ENCODE measurements around the gene SUSD3. TPM values are rescaled to one million over a fixed set of nuclear protein-coding genes. Genes with fewer than 3 reads are reported as not detected.

SUSD3 gene
- total RNA-seq, 4 donors from 2014 or later = 2.8 to 6.4 (median 5.1) TPM

DNA sequence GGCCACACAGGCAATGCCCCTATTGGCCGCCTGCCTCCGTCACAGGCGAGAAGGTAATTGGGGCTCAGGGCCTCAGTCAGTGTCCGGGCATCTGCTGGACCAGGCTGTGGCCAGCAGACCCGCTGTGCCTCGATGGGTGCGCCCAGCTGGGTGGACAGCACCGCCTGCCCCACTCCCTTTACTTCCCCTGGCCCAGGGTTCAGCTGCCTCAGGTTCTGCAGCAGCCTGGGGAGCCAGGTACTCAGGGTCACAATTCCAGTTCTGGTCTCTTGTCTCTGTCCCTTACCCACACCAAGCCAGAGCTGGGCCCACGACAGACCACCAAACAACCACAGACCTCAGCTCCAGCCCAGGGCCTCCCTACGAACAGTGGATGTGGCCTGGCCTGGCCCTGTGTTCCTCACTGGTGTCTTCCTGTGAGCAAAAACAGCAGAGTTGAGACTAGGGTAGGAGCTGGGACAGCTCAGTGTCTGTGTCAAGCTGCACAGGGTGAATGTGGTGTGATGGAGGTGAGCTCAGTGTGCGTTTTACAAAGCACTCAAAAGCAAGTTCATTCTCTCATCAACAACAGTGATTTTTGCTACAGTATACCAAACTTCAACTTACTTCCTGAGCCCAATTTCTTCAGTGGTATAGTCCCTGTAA lies 33.4 kb upstream of the SUSD3 start:
- no peak for DNase-seq (ENCODE audit: low spot score in 2 of 2)
- TF ChIP-seq POLR2A (IDR thresholded peaks at IDR 0.05) (no peak), POLR2AphosphoS5 (IDR thresholded peaks at IDR 0.05) (no peak), EP300 (IDR thresholded peaks at IDR 0.05) (no peak)
- TF ChIP-seq, protein P1, sequence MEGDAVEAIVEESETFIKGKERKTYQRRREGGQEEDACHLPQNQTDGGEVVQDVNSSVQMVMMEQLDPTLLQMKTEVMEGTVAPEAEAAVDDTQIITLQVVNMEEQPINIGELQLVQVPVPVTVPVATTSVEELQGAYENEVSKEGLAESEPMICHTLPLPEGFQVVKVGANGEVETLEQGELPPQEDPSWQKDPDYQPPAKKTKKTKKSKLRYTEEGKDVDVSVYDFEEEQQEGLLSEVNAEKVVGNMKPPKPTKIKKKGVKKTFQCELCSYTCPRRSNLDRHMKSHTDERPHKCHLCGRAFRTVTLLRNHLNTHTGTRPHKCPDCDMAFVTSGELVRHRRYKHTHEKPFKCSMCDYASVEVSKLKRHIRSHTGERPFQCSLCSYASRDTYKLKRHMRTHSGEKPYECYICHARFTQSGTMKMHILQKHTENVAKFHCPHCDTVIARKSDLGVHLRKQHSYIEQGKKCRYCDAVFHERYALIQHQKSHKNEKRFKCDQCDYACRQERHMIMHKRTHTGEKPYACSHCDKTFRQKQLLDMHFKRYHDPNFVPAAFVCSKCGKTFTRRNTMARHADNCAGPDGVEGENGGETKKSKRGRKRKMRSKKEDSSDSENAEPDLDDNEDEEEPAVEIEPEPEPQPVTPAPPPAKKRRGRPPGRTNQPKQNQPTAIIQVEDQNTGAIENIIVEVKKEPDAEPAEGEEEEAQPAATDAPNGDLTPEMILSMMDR (IDR thresholded peaks at IDR 0.05) = no peak
- Histone ChIP-seq H3K27me3 (no peaks in the 10 kb centered on the region), H3K27ac (no peak overlapping the region), H3K36me3 (peaks cover 7% of the 10 kb centered on the region), H3K9me3 (no peaks in the 10 kb centered on the region), H3K4me3 (no peak overlapping the region), H3K4me1 (peaks cover 4% of the 10 kb centered on the region)
- WGBS = 88% methylated on average over 2 of the region's 11 CpGs

DNA sequence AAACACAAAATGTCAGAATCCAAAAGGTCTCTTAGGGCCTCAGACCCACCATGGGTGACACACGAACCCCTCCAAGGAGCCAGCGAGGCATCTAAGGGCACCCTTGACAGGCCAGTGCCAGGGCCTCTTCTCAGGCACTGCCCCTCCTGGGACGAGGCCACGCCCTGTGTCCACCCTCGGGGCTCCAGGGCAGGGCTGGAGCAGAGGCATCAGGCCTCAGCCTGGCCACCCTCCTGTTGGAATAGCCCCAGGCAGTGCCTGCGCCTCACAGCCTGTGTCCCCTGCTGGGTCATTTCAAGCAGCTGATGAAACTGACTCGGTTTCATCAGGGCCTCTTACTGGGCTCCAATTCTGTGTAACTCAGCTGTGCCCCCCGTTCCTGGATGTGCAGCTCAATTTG lies 32.8 kb upstream of the SUSD3 start:
- H3K36me3 ChIP-seq = peaks cover 7% of the 10 kb centered on the region
- H3K27me3 ChIP-seq = no peaks in the 10 kb centered on the region
- no peak overlapping the region for H3K27ac ChIP-seq
- TF ChIP-seq POLR2AphosphoS5 (IDR thresholded peaks at IDR 0.05) (no peak), POLR2A (IDR thresholded peaks at IDR 0.05) (no peak), EP300 (IDR thresholded peaks at IDR 0.05) (no peak)
- TF ChIP-seq, protein P1 (IDR thresholded peaks at IDR 0.05) = no peak
- H3K4me3 ChIP-seq = no peak overlapping the region
- H3K9me3 ChIP-seq = no peaks in the 10 kb centered on the region
- peaks cover 4% of the 10 kb centered on the region for H3K4me1 ChIP-seq
- 100% methylated on average over 2 of the region's 8 CpGs for WGBS
- no peak for DNase-seq (ENCODE audit: low spot score in 2 of 2)

GRCh38 chr9:93026640-93027039 lies 31.9 kb upstream of the SUSD3 start:
- no peaks in the 10 kb centered on the region for H3K36me3 ChIP-seq
- peaks cover 4% of the 10 kb centered on the region for H3K4me1 ChIP-seq
- no peak for DNase-seq (ENCODE audit: low spot score in 2 of 2)
- H3K27ac ChIP-seq = no peak overlapping the region
- WGBS = 94% methylated on average over 7 of the region's 7 CpGs
- no peak overlapping the region for H3K4me3 ChIP-seq
- H3K9me3 ChIP-seq = no peaks in the 10 kb centered on the region
- H3K27me3 ChIP-seq = no peaks in the 10 kb centered on the region
- TF ChIP-seq EP300 (IDR thresholded peaks at IDR 0.05) = no peak
- no peak for TF ChIP-seq POLR2A (IDR thresholded peaks at IDR 0.05)

- Histone ChIP-seq H3K4me1 (peaks cover 7% of the 10 kb centered on the region), H3K36me3 (no peaks in the 10 kb centered on the region), H3K4me3 (no peak overlapping the region), H3K27me3 (no peaks in the 10 kb centered on the region), H3K27ac (no peak overlapping the region), H3K9me3 (no peaks in the 10 kb centered on the region)
- no peak for DNase-seq (ENCODE audit: low spot score in 2 of 2)
- no peak for TF ChIP-seq EP300 (IDR thresholded peaks at IDR 0.05)
- TF ChIP-seq POLR2A (IDR thresholded peaks at IDR 0.05) = no peak
- no peak for TF ChIP-seq POLR2AphosphoS5 (IDR thresholded peaks at IDR 0.05)
- TF ChIP-seq, protein P1 (IDR thresholded peaks at IDR 0.05) = no peak
- 97% methylated on average over 10 of the region's 10 CpGs for WGBS
Measured at GRCh38 chr9:93027750-93028149, 30.8 kb upstream of the SUSD3 start.

DNA sequence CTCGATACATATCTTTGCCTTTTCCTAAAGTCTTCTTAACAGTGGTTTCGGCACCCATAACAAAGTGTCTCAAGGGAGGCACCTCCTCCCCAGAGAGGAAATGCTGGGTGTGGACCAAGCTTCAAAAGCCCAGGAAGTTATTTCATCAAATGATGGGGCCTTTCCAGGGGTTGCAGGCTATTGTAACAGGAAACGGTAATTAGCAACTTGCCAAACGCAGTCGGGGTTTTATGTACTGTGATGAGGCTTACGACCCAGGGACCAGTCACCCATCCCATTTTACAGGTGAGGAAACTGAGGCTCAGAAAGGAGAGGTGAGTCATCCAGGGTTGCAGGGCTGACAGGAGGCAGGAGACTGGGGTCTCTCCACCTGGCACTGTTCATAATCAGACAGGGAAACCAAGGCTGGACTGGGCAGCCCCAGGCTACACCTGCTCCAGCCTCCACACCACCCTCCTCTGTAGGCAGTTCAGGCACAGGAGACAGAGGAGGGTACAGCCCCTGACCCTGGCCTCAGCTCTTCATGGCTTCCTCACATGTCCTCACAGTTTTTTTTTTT lies 30.0 kb upstream of the SUSD3 start:
- Histone ChIP-seq H3K4me1 (peaks cover 7% of the 10 kb centered on the region), H3K27me3 (no peaks in the 10 kb centered on the region), H3K9me3 (no peaks in the 10 kb centered on the region), H3K27ac (no peak overlapping the region), H3K4me3 (no peak overlapping the region), H3K36me3 (no peaks in the 10 kb centered on the region)
- DNase-seq (ENCODE audit: low spot score in 2 of 2) = no peak
- no peak for TF ChIP-seq POLR2A (IDR thresholded peaks at IDR 0.05)
- TF ChIP-seq, protein P1 (IDR thresholded peaks at IDR 0.05) = no peak
- TF ChIP-seq EP300 (IDR thresholded peaks at IDR 0.05) = no peak
- TF ChIP-seq POLR2AphosphoS5 (IDR thresholded peaks at IDR 0.05) = no peak
- WGBS = 33% methylated on average over 6 of the region's 6 CpGs
